HG02588 (cell line): ENCODE results near the gene TEDDM1.

Experiments
- ATAC-seq: cut with Tn5 transposase; IDR thresholded peaks from one replicate; pipeline ENCODE4 v1.9.1; 2021; ENCODE audit warnings: mild to moderate bottlenecking, moderate library complexity; ENCODE audit not compliant: unreplicated experiment

Gene TEDDM1

DNA sequence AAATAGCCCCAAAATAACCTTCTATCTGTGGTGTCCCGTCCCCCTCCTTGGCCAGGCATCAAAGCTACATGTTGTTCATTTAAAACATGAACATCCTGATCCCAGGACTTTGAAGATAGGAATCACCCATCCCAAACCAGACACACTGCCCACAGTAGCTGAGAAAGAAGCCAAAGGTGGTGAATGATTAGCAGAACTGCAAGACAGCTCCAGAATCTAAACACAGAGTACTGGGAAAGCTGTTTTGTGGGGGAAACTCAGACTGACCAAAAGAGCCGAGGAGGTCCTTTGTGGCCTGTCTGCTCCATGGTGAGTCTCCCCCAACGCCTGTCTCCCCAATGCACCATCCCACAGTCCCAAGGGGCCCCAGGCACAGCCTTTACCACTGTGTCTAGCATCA is 7.3 kb upstream of the TEDDM1 start:
- no peak for ATAC-seq

DNA sequence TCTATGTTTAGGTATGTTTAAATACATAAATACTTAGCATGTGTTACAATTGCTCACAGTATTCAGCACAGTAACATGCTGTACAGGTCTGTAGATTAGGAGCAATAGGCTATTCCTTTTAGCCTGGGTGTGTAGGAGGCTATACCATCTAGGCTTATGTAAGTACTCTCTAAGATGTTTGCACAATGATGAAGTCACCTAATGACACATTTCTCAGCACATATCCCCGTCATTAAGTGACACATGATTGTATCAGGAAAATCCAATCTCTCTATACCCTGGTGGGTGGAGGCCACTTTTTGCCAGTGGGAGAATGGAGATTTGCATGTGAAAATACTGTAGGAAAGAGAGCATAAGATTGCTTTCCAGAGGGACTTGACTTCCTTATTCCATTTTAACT is 5.5 kb upstream of the TEDDM1 start:
- ATAC-seq: no peak

- ATAC-seq: no peak
Measured at GRCh38 chr1:182405578-182405977, 5.1 kb upstream of the TEDDM1 start.

DNA sequence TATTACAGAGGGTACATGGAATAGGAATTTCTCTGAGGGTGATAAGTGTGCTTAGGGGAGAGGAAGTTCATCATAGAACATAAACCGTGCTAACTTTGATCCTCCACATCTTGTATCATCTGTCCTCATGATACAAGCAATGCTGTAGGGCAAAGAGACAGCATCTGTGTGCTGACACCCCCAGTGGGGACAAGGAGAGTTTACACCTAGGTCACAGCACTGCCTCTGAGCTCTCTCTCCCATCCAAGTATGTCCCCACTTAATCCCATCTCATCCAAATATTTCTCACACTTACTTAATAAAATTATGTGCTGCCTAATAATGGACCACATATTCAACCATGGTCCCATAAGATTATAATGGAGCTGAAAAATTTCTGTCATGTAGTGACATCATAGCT is 4.3 kb upstream of the TEDDM1 start:
- ATAC-seq: no peak

- no peak for ATAC-seq
Measured at GRCh38 chr1:182397653-182398393, 2.6 kb downstream of the TEDDM1 start.

- no peak for ATAC-seq
Measured at GRCh38 chr1:182395906-182396305, 4.6 kb downstream of the TEDDM1 start.

DNA sequence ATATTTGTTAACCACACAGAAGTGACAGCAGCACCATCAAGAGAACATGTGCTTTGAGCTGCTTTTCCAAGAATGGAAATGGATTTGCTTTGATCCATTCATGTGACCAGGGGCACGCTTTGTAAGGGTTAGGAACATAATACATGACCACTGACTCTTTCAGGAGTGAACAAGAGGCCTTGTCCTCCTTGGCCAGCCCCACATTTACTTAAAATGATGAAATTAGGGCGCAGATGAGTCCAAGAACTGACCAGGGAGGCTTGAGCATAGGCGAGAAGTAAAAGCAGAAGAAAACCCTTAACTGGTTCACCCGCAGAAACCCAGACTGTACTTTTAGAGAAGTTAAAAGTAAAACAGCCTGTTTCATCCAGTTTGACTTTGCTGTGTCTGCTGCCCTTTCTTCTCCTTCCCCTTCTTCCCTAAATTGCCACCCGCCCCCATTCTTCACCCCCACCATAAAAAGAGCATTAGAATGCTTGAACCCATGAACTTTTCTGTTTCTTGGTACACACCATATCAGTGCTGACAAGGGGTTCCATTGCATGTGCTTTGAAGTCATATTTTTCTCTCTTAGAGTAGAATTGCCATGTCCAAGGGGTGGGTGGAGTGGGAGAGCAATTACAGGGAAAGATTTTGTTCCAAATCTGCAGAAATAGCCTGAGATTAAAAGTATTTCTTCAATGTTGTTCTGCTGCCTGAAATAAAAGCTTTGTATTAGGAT is 6.3 kb downstream of the TEDDM1 start:
- ATAC-seq: no peak

GRCh38 chr1:182392050-182393028 is 8.1 kb downstream of the TEDDM1 start:
- peak; percentile 7 for ATAC-seq

- ATAC-seq: peak; percentile 76
Measured at GRCh38 chr1:182391362-182392049, 9.0 kb downstream of the TEDDM1 start, which contains the start of gene GLUL. Gene GLUL, minus strand, starts transcription at chr1:182391790. Its CDS starts 3,053 bp downstream, at chr1:182388737.

- no peak for ATAC-seq
Measured at GRCh38 chr1:182391028-182391361, 9.5 kb downstream of the TEDDM1 start.

DNA sequence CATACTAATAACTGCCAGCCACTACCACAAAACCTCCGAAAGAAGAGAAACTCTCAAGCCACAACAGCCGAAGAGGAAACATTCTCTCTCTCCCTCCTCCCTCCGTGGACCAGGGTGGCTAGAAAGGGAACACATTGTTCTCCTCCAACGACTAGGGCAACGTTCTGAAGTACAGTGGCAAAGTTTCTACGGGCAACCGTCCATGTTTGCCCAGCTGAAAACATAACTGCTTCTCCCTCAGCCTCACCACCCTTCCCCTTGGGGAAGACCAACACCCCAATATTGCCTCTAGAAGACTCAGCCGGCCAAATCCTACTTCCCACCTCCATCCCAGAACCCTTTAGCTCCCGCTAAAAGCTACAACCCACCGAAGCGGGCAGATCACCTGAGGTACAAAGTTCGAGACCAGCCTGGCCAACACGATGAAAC is 10.8 kb downstream of the TEDDM1 start:
- no peak for ATAC-seq

DNA sequence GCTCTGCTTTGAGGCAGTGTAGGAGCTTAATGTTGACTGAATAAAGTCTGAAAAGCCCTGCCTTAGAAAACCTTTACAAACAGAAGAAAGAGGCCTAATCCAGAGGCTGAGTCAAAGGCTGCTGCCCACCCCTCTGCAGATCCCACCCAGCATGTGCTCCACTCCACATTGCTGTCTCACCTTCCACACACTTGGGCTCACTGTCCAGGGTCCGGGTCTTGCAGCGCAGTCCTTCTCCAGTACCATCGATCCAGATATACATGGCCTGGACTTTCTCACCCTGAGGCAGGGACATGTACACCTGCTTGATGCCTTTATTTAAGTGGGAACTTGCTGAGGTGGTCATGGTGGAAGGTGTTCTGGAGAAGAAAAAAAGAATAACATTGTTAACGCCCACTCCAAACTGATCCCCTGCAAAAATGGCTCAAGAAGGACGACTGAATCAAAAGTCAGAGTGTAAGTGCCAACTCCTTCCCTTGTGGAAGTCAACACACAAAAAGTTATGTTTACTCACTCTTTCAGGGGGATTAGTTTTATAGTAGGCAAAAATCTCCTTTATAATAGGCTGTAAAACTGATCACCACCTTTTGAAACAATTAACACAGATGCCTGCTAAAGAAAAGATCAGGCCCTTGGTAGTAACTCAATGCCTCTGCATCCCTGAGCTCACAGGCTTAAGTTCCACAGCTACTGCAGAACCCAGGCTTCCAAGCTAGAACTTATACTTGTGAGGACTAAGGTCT is 11.9 kb downstream of the TEDDM1 start:
- no peak for ATAC-seq

DNA sequence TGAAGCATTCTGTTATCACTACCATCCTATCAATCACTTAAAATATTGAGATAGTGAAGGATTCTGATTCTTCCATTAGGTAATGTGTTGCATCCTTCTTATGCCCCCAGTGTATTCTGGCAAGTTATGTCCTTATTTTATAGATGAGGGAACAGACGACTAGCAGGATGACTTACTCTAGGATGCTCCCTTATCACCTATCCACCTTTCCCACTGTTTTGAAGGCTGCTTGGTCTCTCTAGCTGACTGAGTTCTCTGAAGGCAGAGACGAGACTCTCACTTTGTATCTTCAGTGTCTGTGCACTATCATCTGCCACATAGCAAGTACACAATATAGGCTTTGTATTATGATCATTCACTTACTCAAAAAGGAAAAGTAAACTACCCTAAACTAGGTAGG is 12.9 kb downstream of the TEDDM1 start:
- ATAC-seq: no peak

DNA sequence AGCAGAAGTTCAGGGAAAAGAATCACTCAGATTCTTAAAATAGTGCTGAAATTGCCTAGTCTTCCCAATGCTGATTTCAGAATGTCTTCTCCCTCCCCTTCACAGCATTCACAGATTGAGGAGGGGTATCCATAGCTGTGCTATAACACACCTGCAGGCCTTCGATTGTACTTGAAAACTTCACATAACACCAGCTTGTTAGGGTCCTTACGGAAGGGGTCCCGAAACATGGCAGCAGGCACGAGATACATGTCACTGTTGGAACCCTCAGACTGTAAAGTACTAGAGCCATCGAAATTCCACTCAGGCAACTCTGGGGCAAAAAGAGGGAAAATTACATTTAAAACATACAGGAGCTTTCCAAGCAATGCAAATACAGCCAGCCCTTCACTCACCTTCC is 13.5 kb downstream of the TEDDM1 start:
- no peak for ATAC-seq

DNA sequence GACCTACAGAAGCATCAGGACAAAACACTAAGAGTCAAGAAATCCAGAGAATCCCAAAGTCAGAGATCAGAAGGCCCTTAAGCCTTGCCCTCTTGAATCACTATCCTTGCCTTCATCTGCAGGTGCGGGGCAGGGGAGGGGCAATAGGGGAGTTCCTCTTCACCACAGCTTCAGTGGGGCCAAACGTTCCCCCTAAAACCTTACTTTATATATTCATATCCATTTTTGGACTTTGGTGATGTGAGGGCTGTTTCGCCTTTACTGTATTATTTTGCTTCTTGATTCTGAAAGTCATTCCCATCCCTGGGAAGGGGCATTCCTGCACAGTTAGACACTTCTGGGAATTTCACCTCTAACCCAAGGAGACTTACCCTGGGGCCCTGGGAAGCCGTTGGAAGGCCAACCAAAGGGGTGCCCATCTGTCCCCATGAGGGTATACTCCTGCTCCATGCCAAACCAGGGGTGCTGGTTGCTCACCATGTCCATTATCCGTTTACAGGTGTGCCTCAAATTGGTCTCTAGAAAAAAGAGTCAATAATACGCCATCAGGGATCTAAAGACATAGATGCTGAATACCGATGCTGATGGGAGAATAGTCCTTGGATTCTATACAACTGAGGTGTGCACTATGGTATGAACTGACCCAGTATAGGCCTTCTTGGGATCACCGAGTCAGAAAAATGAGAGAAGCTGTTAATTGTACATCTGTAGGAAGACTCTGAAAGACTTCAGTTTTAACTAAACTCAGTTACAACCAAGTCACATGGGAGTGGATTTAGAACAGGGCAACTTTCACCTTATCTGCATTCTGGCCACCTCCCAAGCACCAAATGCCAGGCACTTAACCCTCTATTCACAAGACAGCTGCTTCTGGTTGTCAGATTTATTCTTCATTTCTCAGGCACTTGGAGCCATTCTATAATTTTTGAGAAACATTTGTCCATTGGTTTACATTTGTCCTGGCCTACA is 14.3 kb downstream of the TEDDM1 start:
- no peak for ATAC-seq

- ATAC-seq: no peak
Measured at GRCh38 chr1:182384387-182384960, 16.0 kb downstream of the TEDDM1 start.

- ATAC-seq: no peak
Measured at GRCh38 chr1:182383934-182384333, 16.5 kb downstream of the TEDDM1 start.

- no peak for ATAC-seq
Measured at GRCh38 chr1:182383037-182383661, 17.3 kb downstream of the TEDDM1 start.
